ENCODE results near the gene HOXA4.

HOXA4 gene

DNA sequence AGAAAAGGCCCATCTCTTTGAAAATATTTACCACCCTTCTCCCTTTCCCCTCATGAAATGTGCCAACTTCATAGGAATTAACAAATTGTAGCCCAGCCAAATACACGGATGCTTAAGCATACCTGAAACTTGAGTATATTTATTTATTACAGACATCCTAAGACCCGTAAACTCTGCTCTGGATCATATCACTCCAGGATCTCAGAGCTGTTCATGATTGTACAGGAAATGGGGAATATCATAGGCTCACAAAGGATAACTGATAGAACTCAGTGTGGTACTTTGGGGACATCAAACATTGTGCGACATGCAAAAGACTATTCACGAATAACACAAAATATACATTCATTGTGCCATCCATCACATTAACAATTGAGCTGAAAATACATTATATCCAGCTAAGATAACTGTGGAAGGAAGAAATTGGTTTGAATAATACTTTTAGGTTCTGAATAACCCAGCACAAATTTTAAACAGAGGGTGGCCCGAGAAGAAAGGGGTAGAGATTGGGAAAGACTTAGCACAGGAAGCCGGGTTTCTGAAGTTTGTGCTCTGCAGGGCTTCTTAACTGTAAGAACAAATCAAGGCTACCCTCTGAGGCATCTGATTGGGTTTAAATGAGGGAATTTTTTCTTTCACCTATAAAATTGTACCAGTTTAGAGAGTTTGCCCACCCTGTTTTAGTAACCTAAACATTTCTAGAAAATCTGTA, 37.2 kb downstream of the HOXA4 start:
- no peak for DNase-seq (ENCODE audit: low spot score)

DNA sequence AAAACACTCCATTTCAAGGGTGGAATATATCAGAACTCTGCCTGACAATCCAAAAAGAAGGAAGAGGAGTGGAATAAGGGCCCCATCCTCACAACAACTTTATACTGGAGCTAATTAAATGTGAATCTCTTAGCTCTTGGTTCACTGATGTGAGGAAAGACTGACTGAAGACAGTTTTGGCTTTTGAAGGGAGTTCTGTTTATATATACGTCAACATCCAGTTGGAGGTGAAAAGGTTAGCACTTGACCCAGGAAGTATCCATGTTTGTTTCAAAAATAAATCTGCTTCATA, 37.8 kb downstream of the HOXA4 start:
- no peak for DNase-seq (ENCODE audit: low spot score)

DNA sequence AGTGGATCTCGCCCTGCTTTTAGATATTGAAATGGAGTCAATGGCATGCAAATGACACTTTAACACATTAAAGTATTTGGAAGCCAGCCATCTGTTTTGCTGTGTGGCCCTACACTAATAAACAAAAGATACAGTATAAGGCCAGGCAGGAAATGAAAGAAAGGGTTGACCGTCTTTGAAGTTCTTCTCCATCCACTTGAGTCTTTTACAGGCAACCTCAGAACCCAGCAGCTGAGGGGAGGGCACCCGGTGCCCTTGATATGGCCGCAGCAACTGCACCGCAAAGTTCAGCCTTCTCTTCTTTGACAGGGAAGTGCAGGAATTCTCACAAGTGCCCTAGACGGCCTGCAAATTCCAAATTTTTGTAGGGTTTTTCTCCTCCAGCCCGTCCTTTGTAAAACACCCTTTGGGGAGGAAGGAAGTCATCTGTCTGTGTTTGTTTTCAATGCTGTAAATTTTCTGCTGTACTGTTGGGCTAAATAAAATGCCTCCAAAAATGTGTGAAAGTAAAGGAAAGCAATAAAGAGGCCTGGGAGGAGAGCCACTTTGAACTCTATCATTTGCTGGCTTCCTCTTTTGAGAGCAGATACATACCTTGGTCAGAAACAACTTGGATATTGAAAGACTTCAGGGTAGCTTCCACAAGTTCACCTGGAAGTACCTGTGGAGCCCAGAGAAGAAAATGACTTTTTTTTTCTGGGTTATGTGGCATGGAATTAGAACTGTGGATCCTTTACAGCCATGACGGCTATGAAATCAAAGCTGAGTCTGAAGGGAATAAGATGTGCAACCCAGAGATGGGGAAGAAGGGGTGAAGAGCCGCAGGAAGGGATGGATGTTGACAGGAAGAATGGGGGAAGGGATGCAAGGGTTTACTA, 38.4 kb downstream of the HOXA4 start:
- no peak for DNase-seq (ENCODE audit: low spot score)

DNA sequence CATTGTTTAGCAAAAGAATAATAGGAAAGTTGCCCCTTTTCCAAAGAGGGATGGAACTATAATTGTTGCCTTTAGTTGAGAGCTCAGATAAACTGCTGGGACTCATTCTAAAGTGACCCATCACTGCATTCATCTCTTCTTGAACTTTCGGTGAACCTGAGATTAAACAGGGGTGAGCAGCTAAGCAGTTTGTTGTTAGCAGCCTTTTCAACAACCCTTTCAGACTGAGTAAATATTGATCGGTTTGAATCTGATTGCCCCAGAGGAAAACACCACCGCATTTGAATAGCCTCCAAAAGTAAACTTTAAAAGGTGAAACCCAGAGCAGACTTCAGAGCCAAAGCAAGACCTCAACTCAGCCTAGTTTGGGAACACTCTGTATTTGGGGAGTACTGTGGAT, 39.5 kb downstream of the HOXA4 start:
- no peak for DNase-seq (ENCODE audit: low spot score)

DNA sequence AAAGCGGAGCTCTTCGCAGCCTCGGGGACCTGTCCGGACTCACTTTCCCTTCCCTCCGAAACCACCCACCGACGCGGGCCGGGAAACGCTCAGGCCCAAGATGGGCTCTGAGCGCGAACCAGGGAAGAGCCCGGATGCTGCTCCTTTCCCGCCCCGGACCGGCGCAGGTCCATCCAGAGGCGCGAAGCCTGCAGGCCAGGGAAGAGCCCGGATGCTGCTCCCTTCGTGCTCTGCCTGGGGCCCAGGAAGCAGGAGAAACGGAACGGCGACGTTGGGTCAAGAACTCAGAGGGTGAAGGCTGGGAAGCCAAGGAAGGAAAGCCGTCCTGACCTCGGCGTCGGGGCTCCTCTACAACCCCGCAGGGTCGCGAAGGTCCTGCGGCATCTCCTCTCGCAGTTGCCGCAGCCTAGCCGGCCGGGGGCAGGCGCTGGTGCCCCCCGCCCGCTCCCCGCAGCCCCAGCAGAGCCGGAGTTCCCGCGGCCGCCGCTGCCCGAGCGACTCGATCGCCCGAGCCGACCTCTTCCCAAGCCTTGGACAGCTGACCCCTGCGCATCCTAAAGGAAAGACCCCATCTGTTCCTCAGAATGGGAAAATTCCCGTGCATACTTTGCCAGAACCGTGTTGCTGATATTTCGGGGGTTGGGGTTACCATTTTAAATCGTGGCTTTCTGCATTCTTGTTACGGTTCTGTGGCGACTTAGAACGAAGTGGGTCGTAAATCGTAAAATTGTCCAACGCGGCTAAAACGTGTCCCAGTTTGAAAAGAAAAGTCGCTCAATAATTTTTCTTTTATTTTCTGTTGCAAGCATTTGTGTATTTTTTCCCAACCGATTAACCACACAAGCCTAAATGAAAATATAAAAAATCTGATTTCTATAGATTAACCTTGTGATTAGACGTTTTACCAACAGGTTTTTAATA, 42.3 kb downstream of the HOXA4 start:
- DNase-seq (ENCODE audit: low spot score) = no peak

DNA sequence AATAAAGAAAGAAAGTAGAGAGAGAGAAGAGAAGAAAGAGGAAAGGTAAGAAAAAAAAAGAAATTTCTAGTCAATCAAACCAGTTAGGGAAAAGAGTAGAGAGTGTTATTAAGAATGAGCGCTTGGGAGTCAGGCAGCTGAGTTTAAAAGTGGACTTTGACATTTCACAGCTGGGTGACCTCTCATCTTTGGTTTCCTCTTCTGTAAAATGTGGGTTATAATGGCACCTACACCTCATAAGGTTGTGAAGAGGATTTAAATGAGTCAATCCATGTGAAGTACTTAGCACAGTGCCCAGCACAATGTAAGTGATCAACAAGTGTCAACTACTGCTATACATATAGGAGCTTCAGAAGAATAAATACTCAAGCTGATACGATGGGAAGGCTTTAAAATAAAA, 46.9 kb downstream of the HOXA4 start:
- DNase-seq (ENCODE audit: low spot score) = no peak

DNA sequence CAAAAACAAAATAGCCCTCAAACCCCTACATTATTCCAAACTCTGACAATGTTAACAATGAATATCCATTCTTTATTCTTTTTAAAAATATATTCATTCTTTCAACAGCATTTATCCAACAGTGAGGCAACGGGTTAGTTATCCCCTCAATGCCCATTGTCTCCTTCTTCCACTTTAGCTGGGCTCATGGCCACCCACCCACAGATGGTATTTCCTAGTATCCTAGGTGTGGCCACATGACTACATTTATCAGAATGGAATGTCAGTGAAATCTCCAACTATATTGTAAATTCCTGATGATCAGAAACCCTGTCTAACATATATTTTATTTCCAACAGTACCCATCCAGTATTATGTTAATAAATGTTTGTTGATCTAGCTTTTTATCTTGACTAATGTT, 48.4 kb downstream of the HOXA4 start:
- no peak for DNase-seq (ENCODE audit: low spot score)

DNA sequence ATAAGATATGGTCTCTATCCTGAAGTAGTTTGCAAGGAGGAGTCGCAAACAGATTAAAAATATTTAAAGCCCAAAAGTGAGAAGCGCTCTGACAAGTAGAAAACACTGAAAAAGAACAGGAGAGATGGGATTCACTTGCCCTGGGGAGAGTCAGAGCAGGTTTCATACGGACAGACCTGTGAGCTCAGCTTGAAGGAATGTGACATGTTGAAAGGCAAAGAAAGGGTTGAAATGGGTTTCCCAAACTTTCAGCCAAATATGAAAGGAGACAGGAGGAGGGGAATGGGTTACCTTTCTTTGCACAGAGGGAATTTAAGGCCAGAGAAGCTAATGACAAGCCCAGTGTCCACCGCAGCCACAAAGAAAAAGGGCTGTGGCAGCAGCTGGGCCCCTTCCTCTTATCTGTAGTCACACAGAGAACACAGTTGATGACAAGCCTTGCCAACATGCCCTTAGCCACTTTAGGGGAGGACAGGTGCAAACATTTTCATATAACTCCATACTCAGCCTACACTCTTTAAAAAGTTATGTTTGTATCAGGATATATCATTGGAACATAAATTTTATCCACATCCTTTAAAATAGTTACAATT, 49.6 kb downstream of the HOXA4 start:
- no peak for DNase-seq (ENCODE audit: low spot score)

DNA sequence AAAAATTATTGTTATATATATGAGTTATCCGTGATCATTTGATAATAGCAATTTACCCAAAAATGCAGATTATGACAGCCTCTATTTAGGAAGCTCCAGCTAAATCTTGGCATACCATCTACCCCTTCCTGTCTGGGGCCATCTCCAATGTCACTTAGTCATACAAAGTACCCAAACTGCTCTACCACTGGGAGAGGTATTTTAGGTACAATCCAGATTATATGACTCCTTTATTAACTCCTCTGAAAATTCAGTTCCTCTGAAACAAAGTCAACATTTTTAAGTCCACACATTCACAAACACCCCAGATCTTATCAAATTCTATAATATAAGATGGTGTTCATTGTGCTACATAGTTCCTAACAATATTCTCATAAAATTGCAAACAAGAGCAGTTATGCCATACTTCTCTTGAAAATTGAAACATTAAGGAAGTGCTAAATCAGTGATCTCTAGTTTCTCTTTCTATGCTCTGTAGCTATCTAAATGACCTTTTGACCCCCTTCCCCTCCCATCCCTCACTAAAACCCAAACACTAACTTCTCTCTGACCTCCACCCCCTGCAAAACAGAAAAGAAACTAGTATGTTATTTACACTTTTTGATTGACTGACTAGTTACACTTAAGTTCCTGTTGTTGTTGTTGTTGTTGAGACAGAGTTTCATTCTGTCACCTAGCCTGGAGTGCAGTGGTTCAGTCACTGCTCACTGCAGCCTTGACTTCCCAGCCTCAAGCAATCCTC, 51.2 kb downstream of the HOXA4 start:
- no peak for DNase-seq (ENCODE audit: low spot score)

DNA sequence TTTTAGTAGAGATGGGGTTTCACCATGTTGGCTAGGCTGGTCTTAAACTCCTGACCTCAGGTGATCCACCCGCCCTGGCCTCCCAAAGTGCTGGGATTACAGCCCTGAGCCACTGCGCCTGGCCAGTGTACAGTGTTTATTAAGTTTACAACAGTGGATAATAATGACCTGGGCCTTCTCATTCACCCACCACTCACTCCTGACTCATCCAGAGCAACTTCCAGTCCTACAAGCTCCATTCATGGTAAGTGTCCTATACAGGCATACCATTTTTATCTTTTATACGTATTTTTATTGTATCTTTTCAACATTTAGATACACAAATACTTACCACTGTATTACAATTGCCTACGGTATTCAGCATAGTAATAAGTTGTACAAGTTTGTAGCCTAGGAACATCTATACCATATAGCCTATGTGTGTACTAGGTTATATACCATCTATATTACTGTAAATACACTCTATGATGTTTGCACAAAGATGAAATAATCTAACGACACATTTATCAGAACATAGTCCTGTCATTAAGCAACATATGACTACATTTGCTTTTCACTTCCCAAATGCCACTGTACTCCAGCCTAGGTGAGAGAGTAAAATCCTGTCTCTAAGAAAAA, 51.8 kb downstream of the HOXA4 start:
- DNase-seq (ENCODE audit: low spot score) = no peak

Measured in NAMALWA (cell line).